KMS-11 (cell line): ENCODE results near the gene DLGAP1.

Experiments used
- H2AFZ ChIP-seq: fragments of 200-600 bp; sonication (generic); 2 replicates; pipeline ENCODE4 v1.6.1; 2016; ENCODE audit warnings: antibody characterized with exemption, mixed run types, low read depth
- H3K27ac ChIP-seq: fragments of 200-600 bp; sonication (generic); 2 replicates; pipeline ENCODE4 v1.6.1; 2016; ENCODE audit warnings: mild to moderate bottlenecking, mixed run types
- H3K27me3 ChIP-seq: fragments of 200-600 bp; sonication (generic); 2 replicates; pipeline ENCODE4 v1.6.1; 2017; ENCODE audit warnings: mild to moderate bottlenecking, low read depth, mixed run types, moderate library complexity; ENCODE audit not compliant: insufficient read depth
- H3K36me3 ChIP-seq: fragments of 200-600 bp; sonication (generic); 2 replicates; pipeline ENCODE4 v1.6.1; 2017; ENCODE audit warnings: mild to moderate bottlenecking, mixed run types; ENCODE audit not compliant: insufficient read depth
- H3K4me1 ChIP-seq: fragments of 200-600 bp; sonication (generic); 2 replicates; pipeline ENCODE4 v1.6.1; 2016; ENCODE audit warnings: mild to moderate bottlenecking, low read depth, mixed run types; ENCODE audit not compliant: poor library complexity, severe bottlenecking
- H3K4me2 ChIP-seq: fragments of 200-600 bp; sonication (generic); 2 replicates; pipeline ENCODE4 v1.7.0; 2016; ENCODE audit warnings: mild to moderate bottlenecking, mixed run types
- H3K4me3 ChIP-seq: fragments of 200-600 bp; sonication (generic); IDR thresholded peaks from 2 replicates; pipeline ENCODE4 v1.6.1; 2017; ENCODE audit warnings: low read depth, low read length, mixed read lengths; ENCODE audit not compliant: insufficient read depth
- H3K79me2 ChIP-seq: fragments of 200-600 bp; sonication (generic); 2 replicates; pipeline ENCODE4 v1.6.1; 2016; ENCODE audit warnings: low read depth, mixed run types; ENCODE audit not compliant: insufficient read depth
- H3K9ac ChIP-seq: fragments of 200-600 bp; sonication (generic); 2 replicates; pipeline ENCODE4 v1.6.1; 2016; ENCODE audit warnings: mild to moderate bottlenecking, mixed run types
- H4K20me1 ChIP-seq: fragments of 200-600 bp; sonication (generic); 2 replicates; pipeline ENCODE4 v1.6.1; 2016; ENCODE audit warnings: mild to moderate bottlenecking, mixed run types; ENCODE audit not compliant: insufficient read depth
- CTCF ChIP-seq: fragments of 200-600 bp; sonication (generic); conservative IDR thresholded peaks from 2 replicates; pipeline ENCODE4 v1.6.1; 2017; ENCODE audit warnings: low read depth, mild to moderate bottlenecking, antibody characterized with exemption, low read length, moderate library complexity, mixed read lengths

The DLGAP1 gene

GRCh38 chr18:4231260-4231659 is 223.8 kb downstream of the DLGAP1 start:
- TF ChIP-seq CTCF: no peak
- no peak overlapping the region for H3K4me2 ChIP-seq
- no peaks in the 10 kb centered on the region for H3K4me1 ChIP-seq
- no peaks in the 10 kb centered on the region for H4K20me1 ChIP-seq
- no peaks in the 10 kb centered on the region for H3K36me3 ChIP-seq
- no peaks in the 10 kb centered on the region for H3K79me2 ChIP-seq
- no peak overlapping the region for H3K9ac ChIP-seq
- H3K27me3 ChIP-seq: no peaks in the 10 kb centered on the region
- H3K4me3 ChIP-seq: no peak overlapping the region
- no peak overlapping the region for H2AFZ ChIP-seq
- no peak overlapping the region for H3K27ac ChIP-seq

- no peaks in the 10 kb centered on the region for H3K36me3 ChIP-seq
- H3K27me3 ChIP-seq: no peaks in the 10 kb centered on the region
- H4K20me1 ChIP-seq: no peaks in the 10 kb centered on the region
- H3K4me2 ChIP-seq: no peak overlapping the region
- H3K79me2 ChIP-seq: no peaks in the 10 kb centered on the region
- no peak overlapping the region for H3K27ac ChIP-seq
- H3K4me3 ChIP-seq: no peak overlapping the region
- H3K4me1 ChIP-seq: no peaks in the 10 kb centered on the region
- no peak for TF ChIP-seq CTCF
- H3K9ac ChIP-seq: no peak overlapping the region
- H2AFZ ChIP-seq: no peak overlapping the region
These were observed 224.5 kb downstream of the DLGAP1 start for GRCh38 chr18:4230450-4231168.

GRCh38 chr18:4224031-4224704 is 230.9 kb downstream of the DLGAP1 start:
- Histone ChIP-seq H3K4me1 (peaks cover 4% of the 10 kb centered on the region), H3K4me3 (no peak overlapping the region), H4K20me1 (no peaks in the 10 kb centered on the region), H3K4me2 (no peak overlapping the region), H3K27ac (no peak overlapping the region), H3K9ac (no peak overlapping the region), H3K27me3 (no peaks in the 10 kb centered on the region), H3K79me2 (no peaks in the 10 kb centered on the region), H3K36me3 (no peaks in the 10 kb centered on the region), H2AFZ (no peak overlapping the region)
- no peak for TF ChIP-seq CTCF

GRCh38 chr18:4211111-4211837 is 243.8 kb downstream of the DLGAP1 start:
- no peak for TF ChIP-seq CTCF
- no peak overlapping the region for H3K4me2 ChIP-seq

More at GRCh38 chr18:4211111-4211837, 243.8 kb downstream of the DLGAP1 start:
- Histone ChIP-seq H3K27me3 (no peaks in the 10 kb centered on the region), H2AFZ (no peak overlapping the region), H3K9ac (no peak overlapping the region), H4K20me1 (no peaks in the 10 kb centered on the region), H3K27ac (no peak overlapping the region), H3K4me3 (no peak overlapping the region), H3K36me3 (no peaks in the 10 kb centered on the region), H3K79me2 (no peaks in the 10 kb centered on the region), H3K4me1 (no peaks in the 10 kb centered on the region)
